ENCODE results near the gene DDAH1.

DNA sequence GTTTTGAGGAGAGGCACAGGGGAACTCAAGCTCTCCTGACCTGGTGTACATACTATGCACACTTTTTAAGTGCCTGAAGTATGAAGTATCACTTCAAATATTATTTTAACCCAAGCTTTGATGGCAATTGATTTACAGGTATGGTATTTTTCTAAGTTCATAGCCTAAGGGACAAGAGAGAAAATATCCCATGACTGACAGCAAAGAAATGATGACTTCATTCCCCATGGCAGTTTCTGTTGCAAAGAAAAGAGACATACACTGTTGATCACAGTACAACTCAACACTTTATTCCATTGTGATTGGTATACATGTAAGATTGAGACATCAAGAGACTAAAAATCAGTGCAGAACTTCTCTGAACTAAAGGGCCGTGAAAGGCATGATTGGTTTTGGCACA lies 146.7 kb downstream of the DDAH1 start:
- TF ChIP-seq, protein P1, sequence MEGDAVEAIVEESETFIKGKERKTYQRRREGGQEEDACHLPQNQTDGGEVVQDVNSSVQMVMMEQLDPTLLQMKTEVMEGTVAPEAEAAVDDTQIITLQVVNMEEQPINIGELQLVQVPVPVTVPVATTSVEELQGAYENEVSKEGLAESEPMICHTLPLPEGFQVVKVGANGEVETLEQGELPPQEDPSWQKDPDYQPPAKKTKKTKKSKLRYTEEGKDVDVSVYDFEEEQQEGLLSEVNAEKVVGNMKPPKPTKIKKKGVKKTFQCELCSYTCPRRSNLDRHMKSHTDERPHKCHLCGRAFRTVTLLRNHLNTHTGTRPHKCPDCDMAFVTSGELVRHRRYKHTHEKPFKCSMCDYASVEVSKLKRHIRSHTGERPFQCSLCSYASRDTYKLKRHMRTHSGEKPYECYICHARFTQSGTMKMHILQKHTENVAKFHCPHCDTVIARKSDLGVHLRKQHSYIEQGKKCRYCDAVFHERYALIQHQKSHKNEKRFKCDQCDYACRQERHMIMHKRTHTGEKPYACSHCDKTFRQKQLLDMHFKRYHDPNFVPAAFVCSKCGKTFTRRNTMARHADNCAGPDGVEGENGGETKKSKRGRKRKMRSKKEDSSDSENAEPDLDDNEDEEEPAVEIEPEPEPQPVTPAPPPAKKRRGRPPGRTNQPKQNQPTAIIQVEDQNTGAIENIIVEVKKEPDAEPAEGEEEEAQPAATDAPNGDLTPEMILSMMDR (IDR thresholded peaks at IDR 0.05) = no peak
- no peak for TF ChIP-seq POLR2A (IDR thresholded peaks at IDR 0.05)

Measured in heart left ventricle (tissue), 13 donors.